A549 (cell line): ENCODE measurements around the gene ZFP92. TPM values are rescaled to one million over a fixed set of nuclear protein-coding genes. Genes with fewer than 3 reads are reported as not detected.

Source experiments
- ATAC-seq, 2 experiments: fragments of 200-7000 bp in 1 of 2; fragments of >200 bp in 1 of 2; cut with Nextera tagmentation in 1 of 2; cut with Tn5 transposase in 1 of 2; 3 replicates each; pipeline versions ENCODE4 v1.8.0 to v1.9.1; 2018 to 2020; ENCODE audit warnings: mild to moderate bottlenecking in 1 of 2, moderate library complexity in 1 of 2
- CTCF ChIA-PET: fragments of 300-600 bp; sonication (Branson Sonifier 250); formaldehyde crosslinking; extraction: SDS; loops from one replicate; lab custom pipeline; 2021; ENCODE audit warnings: antibody characterized with exemption, inconsistent platforms; lab: Yijun Ruan, JAX
- POLR2A ChIA-PET: fragments of 350-600 bp; formaldehyde crosslinking; extraction: SDS; loops from one replicate; lab custom pipeline; 2021; ENCODE audit warnings: antibody characterized with exemption, inconsistent platforms; lab: Yijun Ruan, JAX
- DNase-seq, 2 experiments: peaks; one replicate each; pipeline versions ENCODE4 v3.0.0 to v3.0.0-alpha.2; 2011 to 2016; ENCODE audit warnings: low read depth in 1 of 2, low spot score in 1 of 2
- FAIRE-seq: peaks from 2 replicates; lab custom pipeline; 2011; peaks lifted over from hg19 to GRCh38; lab: Jason Lieb, UNC
- H3K27ac ChIP-seq, 2 experiments: fragments of >200 bp; sonication (Bioruptor Twin); formaldehyde crosslinking; 3 replicates each; pipeline ENCODE4 v1.5.1; 2016 to 2017
- H3K4me1 ChIP-seq: fragments of >200 bp; sonication (Bioruptor Twin); formaldehyde crosslinking; 3 replicates; pipeline ENCODE4 v1.6.1; 2016
- H3K4me2 ChIP-seq: fragments of >200 bp; sonication (Bioruptor Twin); formaldehyde crosslinking; 3 replicates; pipeline ENCODE4 v1.6.1; 2016
- H3K4me3 ChIP-seq: fragments of >200 bp; sonication (Bioruptor Twin); formaldehyde crosslinking; 3 replicates; pipeline ENCODE4 v1.5.1; 2016
- H3K9me3 ChIP-seq: fragments of >200 bp; sonication (Bioruptor Twin); formaldehyde crosslinking; 3 replicates; pipeline ENCODE4 v1.6.1; 2016
- ATOH8 ChIP-seq: fragments of 250-450 bp; sonication (Bioruptor Pico); IDR thresholded peaks from 2 replicates; pipeline ENCODE4 v1.5.0; 2020; ENCODE audit warnings: low read depth, mild to moderate bottlenecking, moderate library complexity
- BCL3 ChIP-seq: fragments of >200 bp; sonication (Bioruptor Twin); formaldehyde crosslinking; IDR thresholded peaks from 3 replicates; pipeline ENCODE4 v1.6.1; 2016
- CBX2 ChIP-seq: fragments of 200-600 bp; sonication (generic); IDR thresholded peaks from 2 replicates; pipeline ENCODE4 v1.6.1; 2016; ENCODE audit warnings: low read depth, mild to moderate bottlenecking, borderline replicate concordance
- EHMT2 ChIP-seq: fragments of 200-600 bp; sonication (generic); IDR thresholded peaks from 2 replicates; pipeline ENCODE4 v1.6.1; 2016; ENCODE audit warnings: antibody characterized with exemption, low read depth, mild to moderate bottlenecking, moderate library complexity
- ELK1 ChIP-seq: fragments of 150-350 bp; IDR thresholded peaks from 2 replicates; pipeline ENCODE4 v1.6.1; 2014; ENCODE audit warnings: low read depth, mild to moderate bottlenecking, low read length
- ESRRA ChIP-seq: fragments of 150-350 bp; IDR thresholded peaks from 2 replicates; pipeline ENCODE4 v1.6.1; 2014; ENCODE audit warnings: mild to moderate bottlenecking, low read length, borderline replicate concordance
- FOSB ChIP-seq: fragments of 250-450 bp; sonication (Bioruptor Pico); IDR thresholded peaks from 2 replicates; pipeline ENCODE4 v1.5.0; 2020; ENCODE audit warnings: mild to moderate bottlenecking, moderate library complexity
- FOSL2 ChIP-seq, 2 experiments: fragments of 450-650 bp in 1 of 2; fragments of >200 bp in 1 of 2; sonication (Bioruptor Twin) in 1 of 2; formaldehyde crosslinking; IDR thresholded peaks; 2 replicates each; pipeline versions ENCODE4 v1.5.0 to v1.6.1; 2016 to 2020; ENCODE audit warnings: mild to moderate bottlenecking in 1 of 2, moderate library complexity in 1 of 2
- HDAC2 ChIP-seq: fragments of 200-600 bp; sonication (generic); IDR thresholded peaks from 2 replicates; pipeline ENCODE4 v1.6.1; 2016
- HES2 ChIP-seq: fragments of >200 bp; sonication (Bioruptor Twin); formaldehyde crosslinking; IDR thresholded peaks from 2 replicates; pipeline ENCODE4 v1.6.1; 2016
- HMGXB4 ChIP-seq: fragments of 250-450 bp; sonication (Bioruptor Pico); IDR thresholded peaks from 2 replicates; pipeline ENCODE4 v1.5.0; 2021; ENCODE audit warnings: mild to moderate bottlenecking, moderate library complexity, borderline replicate concordance
- HOXA7 ChIP-seq: fragments of 250-450 bp; sonication (Bioruptor Pico); IDR thresholded peaks from 2 replicates; pipeline ENCODE4 v1.5.0; 2020; ENCODE audit warnings: mild to moderate bottlenecking, moderate library complexity
- JUN ChIP-seq, 2 experiments: fragments of >200 bp; sonication (Bioruptor Twin); formaldehyde crosslinking; IDR thresholded peaks; 2 replicates in 1 of 2; 3 replicates in 1 of 2; pipeline ENCODE4 v1.6.1; 2016 to 2017
- KDM1A ChIP-seq: fragments of 200-600 bp; sonication (generic); IDR thresholded peaks from 2 replicates; pipeline ENCODE4 v1.6.1; 2016; ENCODE audit warnings: low read depth, mild to moderate bottlenecking
- MAX ChIP-seq: IDR thresholded peaks from 2 replicates; pipeline ENCODE4 v1.6.1; 2012
- NFE2L2 ChIP-seq: fragments of 150-350 bp; conservative IDR thresholded peaks from 2 replicates; pipeline ENCODE4 v1.6.1; 2014; ENCODE audit warnings: low read length
- NR3C1 ChIP-seq: fragments of >200 bp; sonication (Bioruptor Twin); formaldehyde crosslinking; IDR thresholded peaks from 3 replicates; pipeline ENCODE4 v1.6.1; 2017
- RAD21 ChIP-seq, 2 experiments: fragments of >200 bp in 1 of 2; sonication (Bioruptor Twin) in 1 of 2; formaldehyde crosslinking in 1 of 2; IDR thresholded peaks in 1 of 2; conservative IDR thresholded peaks in 1 of 2; 2 replicates in 1 of 2; 3 replicates in 1 of 2; pipeline ENCODE4 v1.6.1; 2012 to 2018; ENCODE audit warnings: inconsistent platforms in 1 of 2
- RCOR1 ChIP-seq: fragments of 150-350 bp; IDR thresholded peaks from 2 replicates; pipeline ENCODE4 v1.6.1; 2014; ENCODE audit warnings: antibody characterized with exemption, low read length, low read depth
- RNF2 ChIP-seq: fragments of 200-600 bp; sonication (generic); IDR thresholded peaks from 2 replicates; pipeline ENCODE4 v1.6.1; 2016; ENCODE audit warnings: low read depth, mild to moderate bottlenecking, antibody characterized with exemption, moderate library complexity, borderline replicate concordance
- SMC3 ChIP-seq: fragments of >200 bp; sonication (Bioruptor Twin); formaldehyde crosslinking; IDR thresholded peaks from 3 replicates; pipeline ENCODE4 v1.6.1; 2018; ENCODE audit warnings: inconsistent platforms
- TP53 ChIP-seq: fragments of 250-450 bp; sonication (Bioruptor Pico); IDR thresholded peaks from 2 replicates; pipeline ENCODE4 v1.5.0; 2021; ENCODE audit warnings: mild to moderate bottlenecking, moderate library complexity
- ZC3H11A ChIP-seq: fragments of 450-650 bp; IDR thresholded peaks from 2 replicates; pipeline ENCODE4 v1.6.1; 2014; ENCODE audit warnings: antibody characterized with exemption, mild to moderate bottlenecking
- ZNF302 ChIP-seq: fragments of 250-450 bp; sonication (Bioruptor Pico); IDR thresholded peaks from 2 replicates; pipeline ENCODE4 v1.9.0; 2021; ENCODE audit warnings: inconsistent platforms, mild to moderate bottlenecking, moderate library complexity
- WGBS: methylation state at CpG from one replicate; pipeline ENCODE4 v1.1.6; 2017; ENCODE audit errors: missing lambda C conversion rate; 5-methylcytosine and 5-hydroxymethylcytosine counted together
- polyA plus RNA-seq, 4 experiments: library from polyadenylated mRNA; depleted of rRNA in 3 of 4; stranded (reverse); fragments of >200 nt; fragmentation: RNase III in 1 of 4; extraction: RNeasy Plus Mini Kit Qiagen cat#74134 plus additional on column Dnase treatment in 1 of 4; gene quantifications; 2 replicates in 3 of 4; 3 replicates in 1 of 4; pipeline ENCODE4 v1.2.3, GENCODE V29; 2011 to 2017

ZFP92 gene
- polyA plus RNA-seq, 2 of the 4 experiments (the other 2 are of a cell fraction), result 0.47 to 0.70 TPM

- no peaks in the 10 kb centered on the region for H3K4me1 ChIP-seq
- no peak overlapping the region for H3K4me3 ChIP-seq
- DNase-seq (no peak), FAIRE-seq (no peak), ATAC-seq (no peak)
- no peaks in the 10 kb centered on the region for H3K9me3 ChIP-seq
- no peak overlapping the region for H3K27ac ChIP-seq
- ChIA-PET CTCF (no interaction called here), POLR2A (no interaction called here)
- 54% methylated on average over 11 of the region's 12 CpGs for WGBS
- H3K4me2 ChIP-seq, result no peak overlapping the region
- TF ChIP-seq SMC3 (no peak), ESRRA (no peak), NR3C1 (no peak)
These were observed 5.6 kb downstream of the ZFP92 start for GRCh38 chrX:153416781-153417450.

GRCh38 chrX:153417637-153418036 lies 6.4 kb downstream of the ZFP92 start:
- H3K27ac ChIP-seq, result no peak overlapping the region
- ChIA-PET CTCF (no interaction called here), POLR2A (no interaction called here)
- no peaks in the 10 kb centered on the region for H3K9me3 ChIP-seq
- DNase-seq, result no peak
- 63% methylated on average over 8 of the region's 8 CpGs for WGBS
- TF ChIP-seq BCL3 (no peak), KDM1A (no peak), FOSB (CRISPR knock-in tag) (no peak), FOSL2 (IDR thresholded peaks at IDR 0.05) (no peak), FOSL2 (CRISPR knock-in tag; IDR thresholded peaks at IDR 0.05) (no peak), TP53 (CRISPR knock-in tag) (no peak), HDAC2 (no peak), ELK1 (no peak)
- no peak for ATAC-seq
- no peak overlapping the region for H3K4me3 ChIP-seq
- no peaks in the 10 kb centered on the region for H3K4me1 ChIP-seq
- no peak for FAIRE-seq
- no peak overlapping the region for H3K4me2 ChIP-seq

GRCh38 chrX:153420851-153421599 lies 9.8 kb downstream of the ZFP92 start:
- Histone ChIP-seq H3K4me2 (no peak overlapping the region), H3K9me3 (no peaks in the 10 kb centered on the region), H3K4me1 (no peaks in the 10 kb centered on the region), H3K27ac (no peak overlapping the region), H3K4me3 (no peak overlapping the region)
- CTCF ChIA-PET, result no interaction called here
- ATAC-seq, result no peak
- DNase-seq, result no peak
- POLR2A ChIA-PET, result no interaction called here
- no peak for TF ChIP-seq RCOR1
- no peak for TF ChIP-seq ZC3H11A
- TF ChIP-seq CBX2, result no peak
- TF ChIP-seq HES2, result no peak
- no peak for TF ChIP-seq HDAC2
- TF ChIP-seq ATOH8, result no peak
- TF ChIP-seq JUN (IDR thresholded peaks at IDR 0.05), result no peak
- TF ChIP-seq HOXA7, result no peak
- no peak for TF ChIP-seq MAX
- no peak for TF ChIP-seq HMGXB4
- TF ChIP-seq NFE2L2, result no peak
- no peak for TF ChIP-seq ZNF302 (CRISPR knock-in tag)
- TF ChIP-seq RAD21 (conservative IDR thresholded peaks at IDR 0.05 in 1 of 2, IDR thresholded peaks at IDR 0.05 in 1 of 2), result no peak
- TF ChIP-seq RNF2, result no peak
- TF ChIP-seq EHMT2, result no peak
- WGBS, result 89% methylated on average over 18 of the region's 91 CpGs
- no peak for FAIRE-seq
